Esophagus squamous epithelium (tissue), 4 donors: ENCODE measurements around the gene KCNMA1.

Experiments
- POLR2A ChIP-seq, 4 donors: fragments of 450-650 bp; IDR thresholded peaks; one replicate each; pipeline ENCODE4 v1.6.1; 2017; ENCODE audit warnings: antibody characterized with exemption in 4 of 4, mild to moderate bottlenecking in 4 of 4, moderate library complexity in 3 of 4
- TF ChIP-seq, protein P1 (sequence below), 6 experiments: fragments of 450-650 bp in 4 of 6; fragments of 200-600 bp in 2 of 6; sonication (generic) in 2 of 6; IDR thresholded peaks; one replicate each; pipeline ENCODE4 v1.5.1; 2016 to 2019; ENCODE audit warnings: antibody characterized with exemption in 6 of 6, mild to moderate bottlenecking in 4 of 6, moderate library complexity in 4 of 6

DNA sequence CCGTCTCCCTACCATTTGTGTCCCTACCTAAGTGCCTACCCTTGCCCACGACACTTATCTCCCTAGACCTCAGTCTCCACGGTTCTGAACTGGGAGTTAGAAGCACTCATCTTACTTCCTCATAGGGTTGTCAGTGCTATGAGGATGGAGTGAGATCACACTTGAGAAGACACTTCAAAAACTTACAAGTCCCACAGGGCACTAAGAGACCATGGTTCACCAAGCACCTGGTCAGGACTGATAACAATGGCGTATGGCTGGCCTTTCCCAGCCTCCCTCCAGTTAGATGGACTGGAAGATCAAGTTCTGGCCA, 43.2 kb downstream of the KCNMA1 start:
- TF ChIP-seq, protein P1, sequence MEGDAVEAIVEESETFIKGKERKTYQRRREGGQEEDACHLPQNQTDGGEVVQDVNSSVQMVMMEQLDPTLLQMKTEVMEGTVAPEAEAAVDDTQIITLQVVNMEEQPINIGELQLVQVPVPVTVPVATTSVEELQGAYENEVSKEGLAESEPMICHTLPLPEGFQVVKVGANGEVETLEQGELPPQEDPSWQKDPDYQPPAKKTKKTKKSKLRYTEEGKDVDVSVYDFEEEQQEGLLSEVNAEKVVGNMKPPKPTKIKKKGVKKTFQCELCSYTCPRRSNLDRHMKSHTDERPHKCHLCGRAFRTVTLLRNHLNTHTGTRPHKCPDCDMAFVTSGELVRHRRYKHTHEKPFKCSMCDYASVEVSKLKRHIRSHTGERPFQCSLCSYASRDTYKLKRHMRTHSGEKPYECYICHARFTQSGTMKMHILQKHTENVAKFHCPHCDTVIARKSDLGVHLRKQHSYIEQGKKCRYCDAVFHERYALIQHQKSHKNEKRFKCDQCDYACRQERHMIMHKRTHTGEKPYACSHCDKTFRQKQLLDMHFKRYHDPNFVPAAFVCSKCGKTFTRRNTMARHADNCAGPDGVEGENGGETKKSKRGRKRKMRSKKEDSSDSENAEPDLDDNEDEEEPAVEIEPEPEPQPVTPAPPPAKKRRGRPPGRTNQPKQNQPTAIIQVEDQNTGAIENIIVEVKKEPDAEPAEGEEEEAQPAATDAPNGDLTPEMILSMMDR (IDR thresholded peaks at IDR 0.05) = no peak
- no peak for TF ChIP-seq POLR2A (IDR thresholded peaks at IDR 0.05)
